Tibial nerve (tissue), 4 donors: ENCODE measurements around the gene FGD5.

ENCODE experiments used
- CTCF ChIP-seq, 5 experiments: fragments of 200-600 bp in 3 of 5; fragments of 450-650 bp in 2 of 5; sonication (generic) in 3 of 5; IDR thresholded peaks; one replicate each; pipeline ENCODE4 v1.5.1; 2016 to 2019; ENCODE audit warnings: antibody characterized with exemption in 5 of 5, mild to moderate bottlenecking in 3 of 5, moderate library complexity in 2 of 5
- EP300 ChIP-seq, 2 donors: sonication (generic); formaldehyde crosslinking; IDR thresholded peaks; one replicate each; pipeline ENCODE4 v1.6.1; 2017; ENCODE audit warnings: antibody characterized with exemption in 2 of 2, mild to moderate bottlenecking in 1 of 2

GRCh38 chr3:14898929-14899328 is 80.2 kb downstream of the FGD5 start:
- no peak for TF ChIP-seq CTCF (IDR thresholded peaks at IDR 0.05)
- TF ChIP-seq EP300 (IDR thresholded peaks at IDR 0.05) = no peak
